DOHH2 (cell line): ENCODE measurements around the gene AURKB.

ENCODE experiments used
- CTCF ChIP-seq: fragments of 200-600 bp; sonication (generic); IDR thresholded peaks from one replicate; pipeline ENCODE4 v1.5.1; 2014; ENCODE audit warnings: antibody characterized with exemption, mild to moderate bottlenecking, low read depth, low read length; ENCODE audit not compliant: poor library complexity, severe bottlenecking
- EZH2phosphoT487 ChIP-seq: fragments of 200-600 bp; sonication (generic); IDR thresholded peaks from 2 replicates; pipeline ENCODE4 v1.6.1; 2017; ENCODE audit warnings: borderline replicate concordance, mild to moderate bottlenecking, antibody characterized with exemption, low read length, moderate library complexity, mixed read lengths

DNA sequence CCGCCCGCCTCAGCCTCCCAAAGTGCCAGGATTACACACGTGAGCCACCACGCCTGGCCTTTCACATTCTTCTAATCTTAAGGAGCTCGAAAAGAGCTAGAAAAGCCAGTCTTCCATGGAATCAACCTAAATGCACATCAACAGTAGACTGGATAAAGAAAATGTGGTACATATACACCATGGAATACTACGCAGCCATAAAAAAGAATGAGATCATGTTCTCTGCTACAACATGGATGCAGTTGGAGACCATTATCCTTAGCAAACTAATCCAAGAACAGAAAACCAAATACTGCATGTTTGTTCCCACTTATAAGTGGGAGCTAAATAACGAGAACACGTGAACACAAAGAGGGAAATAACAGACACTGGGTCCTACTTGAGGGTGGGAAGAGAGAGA is 34.4 kb upstream of the AURKB start:
- TF ChIP-seq CTCF (no peak), EZH2phosphoT487 (no peak)
